Spleen (tissue), 11 donors: ENCODE data around the gene LMF1. TPM values are rescaled to one million over a fixed set of nuclear protein-coding genes. Genes with fewer than 3 reads are reported as not detected.

ENCODE experiments used
- DNase-seq: peaks from one replicate; pipeline ENCODE4 v3.0.0-alpha.2; 2020
- H3K27ac ChIP-seq, 8 donors: fragments of 200-600 bp; sonication (generic) in 7 of 8; 1 replicate in 4 of 8; 2 replicates in 4 of 8; pipeline versions ENCODE4 v1.5.0 to v1.8.0; 2016 to 2021; ENCODE audit warnings: inconsistent platforms in 4 of 8, mild to moderate bottlenecking in 4 of 8, moderate library complexity in 1 of 8
- H3K27me3 ChIP-seq, 7 donors: fragments of 200-600 bp; sonication (generic) in 6 of 7; replicated peaks in 1 of 7; 1 replicate in 4 of 7; 2 replicates in 3 of 7; pipeline versions ENCODE4 v1.5.0 to v1.8.0; 2016 to 2021; ENCODE audit warnings: inconsistent platforms in 3 of 7, mild to moderate bottlenecking in 1 of 7
- H3K36me3 ChIP-seq, 6 donors: fragments of 200-600 bp; sonication (generic) in 5 of 6; 1 replicate in 4 of 6; 2 replicates in 2 of 6; pipeline versions ENCODE4 v1.5.0 to v1.8.0; 2016 to 2021; ENCODE audit warnings: inconsistent platforms in 2 of 6
- H3K4me1 ChIP-seq, 6 donors: fragments of 200-600 bp; sonication (generic) in 5 of 6; 1 replicate in 3 of 6; 2 replicates in 3 of 6; pipeline versions ENCODE4 v1.5.0 to v1.8.0; 2016 to 2021; ENCODE audit warnings: inconsistent platforms in 3 of 6
- H3K4me3 ChIP-seq, 8 donors: fragments of 200-600 bp; sonication (generic) in 7 of 8; 1 replicate in 4 of 8; 2 replicates in 4 of 8; pipeline versions ENCODE4 v1.5.0 to v1.8.0; 2016 to 2021; ENCODE audit warnings: inconsistent platforms in 4 of 8, mild to moderate bottlenecking in 4 of 8, moderate library complexity in 2 of 8
- H3K9me3 ChIP-seq, 8 donors: fragments of 200-600 bp; sonication (generic) in 7 of 8; 1 replicate in 4 of 8; 2 replicates in 4 of 8; pipeline versions ENCODE4 v1.5.0 to v1.8.0; 2016 to 2021; ENCODE audit warnings: inconsistent platforms in 4 of 8
- CTCF ChIP-seq, 11 experiments: fragments of 200-600 bp in 7 of 11; fragments of 450-650 bp in 4 of 11; sonication (generic) in 4 of 11; IDR thresholded peaks in 8 of 11; conservative IDR thresholded peaks in 3 of 11; 1 replicate in 7 of 11; 2 replicates in 4 of 11; pipeline versions ENCODE4 v1.4.0 to v1.8.0; 2016 to 2021; ENCODE audit warnings: antibody characterized with exemption in 11 of 11, inconsistent platforms in 4 of 11, mild to moderate bottlenecking in 1 of 11
- POLR2A ChIP-seq, 3 donors: fragments of 450-650 bp; IDR thresholded peaks; one replicate each; pipeline ENCODE4 v1.5.1; 2017; ENCODE audit warnings: antibody characterized with exemption in 3 of 3, mild to moderate bottlenecking in 1 of 3
- POLR2AphosphoS5 ChIP-seq, 3 donors: sonication (generic); formaldehyde crosslinking; IDR thresholded peaks; one replicate each; pipeline ENCODE4 v1.5.1; 2017; ENCODE audit warnings: antibody characterized with exemption in 3 of 3
- WGBS, 5 donors: extraction: QIAGEN DNeasy Blood & Tissue Kit in 3 of 5; methylation state at CpG; one replicate each; pipeline versions ENCODE4 v1.1.5 to v1.1.7; 2013 to 2018; 5-methylcytosine and 5-hydroxymethylcytosine counted together
- intact Hi-C: fragments of 100-400 bp; cut with DNase I; formaldehyde crosslinking; loops from one replicate; pipeline ENCODE4 v1.15.0; 2023; ENCODE audit warnings: low total_unique reads
- polyA plus RNA-seq, 3 donors: library from polyadenylated mRNA; stranded (reverse); fragments of 200-250 nt; gene quantifications; one replicate each; pipeline ENCODE4 v1.2.1, GENCODE V29; 2013
- total RNA-seq, 7 donors: library from RNA; depleted of rRNA in 3 of 7; stranded (reverse); fragments of >200 nt in 3 of 7; fragmentation: NEBNext Ultra II Directional in 4 of 7; extraction: Animal tissue kit (Norgen Biotek cat#: 25700) in 4 of 7; gene quantifications; one replicate each; pipeline versions ENCODE4 v1.1.0 to v1.2.1, GENCODE V29; 2016 to 2021
- donor health status: healthy with polysubstance abuse.
- donor health status: DM: no; HTN: no; CAD: no; lungs with moderate emphysema.
- donor health status: DM: no; HTN: no; CAD: no.
- donor health status: Bipolar disorder and iron deficiency.
- donor health status: healthy.
- donor health status: DM: no; HTN: no; CAD: no.
- donor health status: DM: yes; HTN: yes; CAD: no.

The LMF1 gene
- total and polyA plus RNA-seq, 10 donors: 10.4 to 57.6 (median 32.5) TPM

GRCh38 chr16:847681-848445, 122.9 kb downstream of the LMF1 start:
- peaks cover 0 to 42% (median 0%) of the 10 kb centered on the region in 8 donors for H3K9me3 ChIP-seq
- no peaks in the 10 kb centered on the region for H3K36me3 ChIP-seq
- peaks cover 0 to 17% (median 6%) of the 10 kb centered on the region in 6 donors for H3K4me1 ChIP-seq
- intact Hi-C loops: no loop called here
- peaks cover 0 to 39% (median 0%) of the 10 kb centered on the region in 7 donors for H3K27me3 ChIP-seq
- TF ChIP-seq CTCF (IDR thresholded peaks at IDR 0.05 in 8 of 11, conservative IDR thresholded peaks at IDR 0.05 in 3 of 11): no peak
- TF ChIP-seq POLR2AphosphoS5 (IDR thresholded peaks at IDR 0.05): no peak
- no peak for TF ChIP-seq POLR2A (IDR thresholded peaks at IDR 0.05)
- H3K27ac ChIP-seq: no peak overlapping the region
- 89 to 98% (median 95%) methylated on average over 20 to 33 of the region's 33 CpGs for WGBS, 5 donors
- DNase-seq: no peak
- H3K4me3 ChIP-seq: no peak overlapping the region

- Histone ChIP-seq H3K27me3 (peaks cover 0 to 47% (median 0%) of the 10 kb centered on the region in 7 donors), H3K27ac (no peak overlapping the region), H3K9me3 (peaks cover 0 to 42% (median 0%) of the 10 kb centered on the region in 8 donors), H3K36me3 (no peaks in the 10 kb centered on the region), H3K4me3 (no peak overlapping the region), H3K4me1 (peaks cover 0 to 24% (median 10%) of the 10 kb centered on the region in 6 donors)
- TF ChIP-seq CTCF (IDR thresholded peaks at IDR 0.05 in 8 of 11, conservative IDR thresholded peaks at IDR 0.05 in 3 of 11): no peak
- no peak for TF ChIP-seq POLR2A (IDR thresholded peaks at IDR 0.05)
- intact Hi-C loops: no loop called here
- DNase-seq: no peak
- 88 to 97% (median 93%) methylated on average over 10 of the region's 10 CpGs for whole genome bisulfite sequencing, 5 donors
These were observed 123.6 kb downstream of the LMF1 start for GRCh38 chr16:847151-847550.

GRCh38 chr16:845351-845745, 125.4 kb downstream of the LMF1 start:
- H3K27me3 ChIP-seq: peaks cover 0 to 65% (median 0%) of the 10 kb centered on the region in 7 donors
- peaks cover 0 to 30% (median 0%) of the 10 kb centered on the region in 8 donors for H3K9me3 ChIP-seq
- WGBS, 5 donors: 48 to 67% (median 52%) methylated on average over 21 to 26 of the region's 26 CpGs
- H3K36me3 ChIP-seq: no peaks in the 10 kb centered on the region
- no peak for DNase-seq
- TF ChIP-seq POLR2AphosphoS5 (IDR thresholded peaks at IDR 0.05) (peak; percentile 60 to 77 (median 62)), POLR2A (IDR thresholded peaks at IDR 0.05) (no peak), CTCF (IDR thresholded peaks at IDR 0.05 in 8 of 11, conservative IDR thresholded peaks at IDR 0.05 in 3 of 11) (no peak)
- H3K4me1 ChIP-seq: peaks cover 0 to 41% (median 17%) of the 10 kb centered on the region in 6 donors
- no peak overlapping the region for H3K27ac ChIP-seq
- no peak overlapping the region for H3K4me3 ChIP-seq
- intact Hi-C loops: no loop called here

GRCh38 chr16:844638-845350, 126.0 kb downstream of the LMF1 start:
- Histone ChIP-seq H3K4me1 (peaks cover 0 to 41% (median 17%) of the 10 kb centered on the region in 6 donors), H3K4me3 (no peak overlapping the region), H3K9me3 (peaks cover 0 to 25% (median 0%) of the 10 kb centered on the region in 8 donors), H3K27ac (no peak overlapping the region), H3K36me3 (no peaks in the 10 kb centered on the region), H3K27me3 (peaks cover 0 to 70% (median 0%) of the 10 kb centered on the region in 7 donors)
- intact Hi-C loops: no loop called here
- WGBS, 5 donors: 87 to 91% (median 88%) methylated on average over 42 to 48 of the region's 48 CpGs
- DNase-seq: no peak
- TF ChIP-seq POLR2AphosphoS5 (IDR thresholded peaks at IDR 0.05): peak in 1 of 3 donors; percentile 13
- TF ChIP-seq CTCF (IDR thresholded peaks at IDR 0.05 in 8 of 11, conservative IDR thresholded peaks at IDR 0.05 in 3 of 11): no peak
- TF ChIP-seq POLR2A (IDR thresholded peaks at IDR 0.05): no peak
